ENCODE measurements around the gene IGFL4.

The IGFL4 gene

GRCh38 chr19:45996933-45997332 is 43.9 kb downstream of the IGFL4 start:
- DNase-seq (ENCODE audit: low read depth in 2 of 2), result no peak
- TF ChIP-seq, protein P1, sequence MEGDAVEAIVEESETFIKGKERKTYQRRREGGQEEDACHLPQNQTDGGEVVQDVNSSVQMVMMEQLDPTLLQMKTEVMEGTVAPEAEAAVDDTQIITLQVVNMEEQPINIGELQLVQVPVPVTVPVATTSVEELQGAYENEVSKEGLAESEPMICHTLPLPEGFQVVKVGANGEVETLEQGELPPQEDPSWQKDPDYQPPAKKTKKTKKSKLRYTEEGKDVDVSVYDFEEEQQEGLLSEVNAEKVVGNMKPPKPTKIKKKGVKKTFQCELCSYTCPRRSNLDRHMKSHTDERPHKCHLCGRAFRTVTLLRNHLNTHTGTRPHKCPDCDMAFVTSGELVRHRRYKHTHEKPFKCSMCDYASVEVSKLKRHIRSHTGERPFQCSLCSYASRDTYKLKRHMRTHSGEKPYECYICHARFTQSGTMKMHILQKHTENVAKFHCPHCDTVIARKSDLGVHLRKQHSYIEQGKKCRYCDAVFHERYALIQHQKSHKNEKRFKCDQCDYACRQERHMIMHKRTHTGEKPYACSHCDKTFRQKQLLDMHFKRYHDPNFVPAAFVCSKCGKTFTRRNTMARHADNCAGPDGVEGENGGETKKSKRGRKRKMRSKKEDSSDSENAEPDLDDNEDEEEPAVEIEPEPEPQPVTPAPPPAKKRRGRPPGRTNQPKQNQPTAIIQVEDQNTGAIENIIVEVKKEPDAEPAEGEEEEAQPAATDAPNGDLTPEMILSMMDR (IDR thresholded peaks at IDR 0.05; ENCODE audit: low read depth, low read length), result no peak
- no peak overlapping the region for H3K4me3 ChIP-seq (replicated peaks in 1 of 2; ENCODE audit: low read depth in 2 of 2, low read length in 2 of 2)

GRCh38 chr19:45995715-45996385 is 45.0 kb downstream of the IGFL4 start:
- TF ChIP-seq, protein P1 (IDR thresholded peaks at IDR 0.05; ENCODE audit: low read depth, low read length), result no peak
- H3K4me3 ChIP-seq (replicated peaks in 1 of 2; ENCODE audit: low read depth in 2 of 2, low read length in 2 of 2), result peak overlapping the region; percentile 74 to 96
- peak; percentile 32 to 56 for DNase-seq (ENCODE audit: low read depth in 2 of 2)

GRCh38 chr19:45994998-45995714 is 45.6 kb downstream of the IGFL4 start, which contains the start of gene CCDC61:
TSS of gene CCDC61 (plus strand) at chr19:45995467. CDS start at chr19:46003019, 7,552 bp downstream.
- peak; percentile 100 for DNase-seq (ENCODE audit: low read depth in 2 of 2)
- H3K4me3 ChIP-seq (replicated peaks in 1 of 2; ENCODE audit: low read depth in 2 of 2, low read length in 2 of 2), result peak within 1 kb of the TSS; percentile 74 to 96
- TF ChIP-seq, protein P1 (IDR thresholded peaks at IDR 0.05; ENCODE audit: low read depth, low read length), result no peak

- peak overlapping the region; percentile 53 to 60 for H3K4me3 ChIP-seq (replicated peaks in 1 of 2; ENCODE audit: low read depth in 2 of 2, low read length in 2 of 2)
- TF ChIP-seq, protein P1 (IDR thresholded peaks at IDR 0.05; ENCODE audit: low read depth, low read length), result no peak
- no peak for DNase-seq (ENCODE audit: low read depth in 2 of 2)
Measured at GRCh38 chr19:45994456-45994997, 46.3 kb downstream of the IGFL4 start.

- TF ChIP-seq, protein P1 (IDR thresholded peaks at IDR 0.05; ENCODE audit: low read depth, low read length), result no peak
- DNase-seq (ENCODE audit: low read depth in 2 of 2), result peak; percentile 6 to 29
- no peak overlapping the region for H3K4me3 ChIP-seq (replicated peaks in 1 of 2; ENCODE audit: low read depth in 2 of 2, low read length in 2 of 2)
Measured at GRCh38 chr19:45990113-45990728, 50.6 kb downstream of the IGFL4 start.

Data from cardiac fibroblast (primary cell).